HG03139 (cell line): ENCODE results near the gene ABLIM1.

Experiments used
- ATAC-seq: cut with Tn5 transposase; IDR thresholded peaks from one replicate; pipeline ENCODE4 v1.9.1; 2021; ENCODE audit not compliant: unreplicated experiment

Gene ABLIM1

GRCh38 chr10:114397651-114398145, 260.4 kb downstream of the ABLIM1 start:
- no peak for ATAC-seq

DNA sequence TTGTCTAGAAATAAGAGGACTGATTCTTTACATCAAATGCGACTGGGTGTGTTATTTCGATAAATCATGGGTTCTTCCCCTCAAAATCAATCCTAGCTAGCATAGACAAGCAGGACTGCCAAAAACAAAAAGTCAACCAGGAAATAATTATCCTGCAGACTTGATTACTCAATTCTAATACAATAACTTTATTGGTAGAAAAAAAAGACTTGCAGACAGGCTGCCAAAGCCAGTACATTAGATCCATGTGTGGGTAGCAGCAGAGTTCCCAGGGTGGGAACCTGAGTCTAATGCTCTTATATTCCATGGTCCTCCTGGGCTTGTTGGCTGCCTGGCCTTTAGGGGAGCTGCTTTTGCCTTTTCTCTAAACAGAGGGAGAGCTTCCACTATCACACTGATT, 261.6 kb downstream of the ABLIM1 start:
- ATAC-seq = no peak

DNA sequence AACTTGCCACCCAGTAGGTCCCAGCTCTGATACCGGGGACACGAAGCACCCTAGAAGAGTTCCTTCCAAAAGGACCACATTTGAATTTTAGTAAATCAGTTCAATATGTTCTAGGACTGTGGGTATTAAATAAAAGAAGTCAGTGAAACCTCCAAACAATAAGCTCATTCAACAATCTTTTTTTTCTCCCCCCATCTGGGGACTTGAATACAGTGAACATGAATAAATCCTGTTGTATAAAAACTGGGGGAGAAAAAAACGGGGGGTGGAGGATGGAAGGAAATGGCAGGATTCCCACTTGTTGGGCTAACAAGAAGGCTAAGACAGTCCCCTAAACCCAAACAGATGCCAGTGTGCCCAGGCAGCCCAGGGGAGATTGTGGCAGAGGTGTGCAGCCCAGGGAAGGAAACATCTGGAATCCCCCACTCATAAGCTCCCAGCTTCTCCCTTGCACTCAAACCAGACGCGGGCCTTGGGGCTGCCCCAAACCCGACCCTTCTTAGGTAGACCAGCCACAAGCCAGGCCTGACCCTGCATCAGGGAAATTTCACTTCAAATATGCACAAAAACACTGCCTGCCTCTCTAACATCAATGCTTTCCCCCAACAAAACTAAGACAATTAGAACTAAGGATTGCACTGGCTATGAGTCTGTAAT, 262.6 kb downstream of the ABLIM1 start:
- no peak for ATAC-seq

- ATAC-seq = no peak
These were observed 263.5 kb downstream of the ABLIM1 start for GRCh38 chr10:114394531-114394930.

- ATAC-seq = no peak
These were observed 264.2 kb downstream of the ABLIM1 start for GRCh38 chr10:114393886-114394285.

GRCh38 chr10:114393482-114393881, 264.6 kb downstream of the ABLIM1 start:
- no peak for ATAC-seq

- no peak for ATAC-seq
These were observed 265.8 kb downstream of the ABLIM1 start for GRCh38 chr10:114392112-114392835.

- no peak for ATAC-seq
These were observed 266.5 kb downstream of the ABLIM1 start for GRCh38 chr10:114391599-114391998.

DNA sequence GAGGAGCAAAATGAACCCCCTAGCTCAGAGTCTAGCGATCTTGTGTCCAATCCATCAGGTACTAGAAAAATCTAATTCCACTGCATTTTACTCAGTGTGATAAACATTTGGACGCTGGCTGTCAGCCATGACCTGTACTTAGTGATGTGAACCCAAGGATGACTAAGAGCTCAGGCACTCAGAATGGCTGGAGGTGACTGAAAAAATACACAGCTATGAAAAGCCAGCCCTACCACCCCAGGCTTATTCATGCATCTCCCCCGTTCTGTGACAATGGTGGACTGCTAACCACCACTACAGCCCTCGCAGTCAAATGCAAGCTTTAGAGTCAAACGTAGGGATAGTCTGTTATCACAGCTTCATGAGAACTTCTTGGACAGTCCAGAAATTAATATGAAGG, 268.6 kb downstream of the ABLIM1 start:
- ATAC-seq = no peak

DNA sequence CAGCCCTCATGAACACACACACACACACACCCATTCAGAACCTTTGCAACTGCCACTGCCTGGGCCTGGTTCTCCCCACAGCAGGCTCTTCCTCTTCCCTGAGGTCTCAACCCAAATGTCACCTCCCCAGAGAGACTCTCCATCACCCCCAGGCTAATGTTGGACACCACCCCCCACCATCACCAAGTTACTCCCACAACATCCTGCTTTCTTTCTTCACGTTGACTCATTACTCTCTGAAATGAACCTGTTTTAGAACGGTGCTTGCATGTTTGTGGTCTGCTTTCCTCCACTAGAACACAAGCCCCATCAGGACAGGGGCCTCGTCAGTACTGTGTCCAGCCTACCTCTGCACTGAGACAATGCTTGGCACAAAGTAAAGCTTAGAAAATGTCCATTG, 269.8 kb downstream of the ABLIM1 start:
- peak; percentile 56 for ATAC-seq

DNA sequence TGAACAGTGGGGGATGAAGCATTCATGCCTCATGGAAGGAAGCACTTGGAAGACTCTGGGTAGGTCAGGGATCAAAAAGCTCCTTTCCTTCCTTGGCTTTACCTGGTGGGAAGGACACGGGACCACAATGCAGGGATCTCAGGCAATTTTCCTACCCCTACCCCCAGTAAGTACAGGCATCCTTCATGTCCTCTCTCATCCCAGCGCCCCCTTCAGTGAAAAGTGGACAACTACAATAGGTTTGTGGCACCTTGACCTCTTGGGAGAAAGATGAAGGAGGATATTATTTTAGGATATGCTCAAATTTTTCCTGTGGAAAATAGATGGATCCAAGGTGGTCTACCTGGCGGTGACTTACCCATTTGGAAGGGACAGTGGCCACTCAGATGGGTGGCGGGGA, 270.3 kb downstream of the ABLIM1 start:
- no peak for ATAC-seq

DNA sequence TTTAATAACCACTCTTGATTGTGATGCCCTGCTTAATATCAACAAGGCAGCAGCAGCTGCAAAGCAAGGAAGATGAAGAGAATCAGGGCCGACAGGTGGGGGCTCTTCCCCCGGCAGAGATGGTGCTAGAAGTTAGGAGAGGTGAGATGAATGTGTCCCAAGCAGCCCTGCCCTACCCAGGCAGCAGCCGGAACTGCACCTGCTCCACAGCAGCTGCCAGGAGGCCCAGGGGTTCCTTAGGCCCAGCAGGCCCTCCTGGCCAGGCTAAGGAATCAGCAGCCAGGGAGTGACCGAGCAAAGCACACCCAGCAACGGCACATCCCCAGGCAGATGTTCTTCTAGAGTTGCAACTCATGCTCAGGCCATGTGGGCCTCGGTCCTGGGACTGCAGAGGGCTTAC, 271.6 kb downstream of the ABLIM1 start:
- ATAC-seq = no peak

GRCh38 chr10:114385557-114385956, 272.5 kb downstream of the ABLIM1 start:
- ATAC-seq = no peak

DNA sequence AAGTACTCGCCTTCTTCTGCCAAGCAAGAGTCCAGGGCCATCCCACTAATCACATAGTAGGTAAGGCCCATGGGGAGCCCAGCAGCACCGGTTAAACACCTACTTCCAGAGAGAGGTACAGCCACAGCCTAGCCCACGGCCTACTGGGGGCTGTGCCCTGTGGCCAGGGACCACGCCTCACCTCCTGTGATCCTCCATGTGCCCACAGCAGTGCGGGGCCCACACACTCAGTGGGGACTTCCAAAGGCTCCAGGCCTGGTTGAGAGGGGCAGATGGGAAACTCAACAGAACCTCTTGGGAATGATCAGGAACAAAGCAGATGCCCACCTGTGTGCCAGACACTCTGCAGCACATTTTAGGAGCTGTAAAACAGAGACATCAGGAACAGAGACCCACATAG, 273.5 kb downstream of the ABLIM1 start:
- ATAC-seq = no peak

DNA sequence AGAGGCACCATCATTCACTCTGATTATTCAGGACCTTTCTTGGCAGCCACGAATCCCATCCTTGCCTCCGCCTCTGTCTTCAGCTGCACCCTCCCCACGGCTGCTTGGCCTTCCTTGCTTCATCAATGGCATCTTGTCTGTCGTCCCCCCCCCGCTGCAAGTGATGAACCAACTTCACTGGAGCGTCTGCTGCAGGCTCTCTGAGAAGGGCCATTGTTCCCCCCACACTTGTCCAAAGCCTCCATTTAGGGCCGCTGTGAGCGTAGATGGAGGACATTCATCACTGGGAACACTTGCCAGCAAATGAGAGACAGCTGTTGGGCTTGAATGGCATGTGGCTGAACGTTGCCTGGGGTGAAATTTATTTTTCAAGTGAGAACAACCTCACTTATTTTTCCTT, 273.9 kb downstream of the ABLIM1 start:
- no peak for ATAC-seq
